ENCODE measurements around the gene VPS37D.

DNA sequence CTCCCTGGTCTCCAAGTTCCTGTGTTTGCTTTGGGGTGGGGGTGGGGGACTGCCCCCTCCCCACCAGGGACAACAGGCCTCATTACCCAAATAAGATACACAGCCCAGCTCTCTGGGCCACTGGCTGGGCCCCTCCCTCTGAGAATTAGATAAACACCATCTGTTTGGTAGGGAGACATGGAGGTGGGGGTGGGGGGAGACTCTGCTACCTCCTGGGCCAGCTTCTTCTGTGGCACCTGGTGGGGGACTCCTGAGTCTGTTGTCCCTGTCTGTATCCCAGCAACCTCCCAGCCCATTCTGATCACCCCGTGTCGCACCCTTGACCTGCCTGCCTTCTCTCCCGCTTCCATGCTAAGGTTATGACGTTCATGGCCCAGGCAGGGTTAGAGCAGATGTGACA, 49.1 kb upstream of the VPS37D start:
- TF ChIP-seq, protein P1, sequence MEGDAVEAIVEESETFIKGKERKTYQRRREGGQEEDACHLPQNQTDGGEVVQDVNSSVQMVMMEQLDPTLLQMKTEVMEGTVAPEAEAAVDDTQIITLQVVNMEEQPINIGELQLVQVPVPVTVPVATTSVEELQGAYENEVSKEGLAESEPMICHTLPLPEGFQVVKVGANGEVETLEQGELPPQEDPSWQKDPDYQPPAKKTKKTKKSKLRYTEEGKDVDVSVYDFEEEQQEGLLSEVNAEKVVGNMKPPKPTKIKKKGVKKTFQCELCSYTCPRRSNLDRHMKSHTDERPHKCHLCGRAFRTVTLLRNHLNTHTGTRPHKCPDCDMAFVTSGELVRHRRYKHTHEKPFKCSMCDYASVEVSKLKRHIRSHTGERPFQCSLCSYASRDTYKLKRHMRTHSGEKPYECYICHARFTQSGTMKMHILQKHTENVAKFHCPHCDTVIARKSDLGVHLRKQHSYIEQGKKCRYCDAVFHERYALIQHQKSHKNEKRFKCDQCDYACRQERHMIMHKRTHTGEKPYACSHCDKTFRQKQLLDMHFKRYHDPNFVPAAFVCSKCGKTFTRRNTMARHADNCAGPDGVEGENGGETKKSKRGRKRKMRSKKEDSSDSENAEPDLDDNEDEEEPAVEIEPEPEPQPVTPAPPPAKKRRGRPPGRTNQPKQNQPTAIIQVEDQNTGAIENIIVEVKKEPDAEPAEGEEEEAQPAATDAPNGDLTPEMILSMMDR (conservative IDR thresholded peaks at IDR 0.05), result no peak
- TF ChIP-seq ZFX (IDR thresholded peaks at IDR 0.05), result no peak
